Thymus (tissue), 11 donors: ENCODE data around the gene EVI5. TPM values are rescaled to one million over a fixed set of nuclear protein-coding genes. Genes with fewer than 3 reads are reported as not detected.

Experiments used
- DNase-seq, 9 donors: peaks; one replicate each; pipeline ENCODE4 v3.0.0-alpha.2; 2013; ENCODE audit warnings: low spot score in 9 of 9, low read depth in 6 of 9, missing footprints in 1 of 9
- H3K27ac ChIP-seq, 2 donors: one replicate each; pipeline ENCODE4 v1.5.1; 2013; ENCODE audit warnings: control low read depth in 1 of 2, low read depth in 1 of 2, low read length in 1 of 2, mild to moderate bottlenecking in 1 of 2, moderate library complexity in 1 of 2
- H3K27me3 ChIP-seq, 2 donors: one replicate each; pipeline ENCODE4 v1.5.1; 2013; ENCODE audit warnings: low read length in 1 of 2; ENCODE audit not compliant: control insufficient read depth in 2 of 2, insufficient read depth in 1 of 2
- H3K36me3 ChIP-seq, 2 donors: one replicate each; pipeline ENCODE4 v1.5.1; 2013; ENCODE audit warnings: low read length in 1 of 2, mild to moderate bottlenecking in 1 of 2, moderate library complexity in 1 of 2; ENCODE audit not compliant: control insufficient read depth in 2 of 2, insufficient read depth in 2 of 2
- H3K4me1 ChIP-seq, 2 donors: one replicate each; pipeline ENCODE4 v1.5.1; 2013; ENCODE audit warnings: low read length in 2 of 2; ENCODE audit not compliant: control insufficient read depth in 2 of 2, insufficient read depth in 2 of 2
- H3K4me3 ChIP-seq, 2 donors: one replicate each; pipeline ENCODE4 v1.5.1; 2013; ENCODE audit warnings: low read length in 2 of 2, control low read depth in 1 of 2, mild to moderate bottlenecking in 1 of 2
- H3K9me3 ChIP-seq, 2 donors: one replicate each; pipeline ENCODE4 v1.5.1; 2013; ENCODE audit warnings: low read length in 1 of 2, mild to moderate bottlenecking in 1 of 2; ENCODE audit not compliant: control insufficient read depth in 2 of 2, insufficient read depth in 1 of 2
- WGBS: extraction: QIAGEN DNeasy Blood & Tissue Kit; methylation state at CpG from one replicate; pipeline ENCODE4 v1.1.7; 2013; 5-methylcytosine and 5-hydroxymethylcytosine counted together
- polyA plus RNA-seq: library from polyadenylated mRNA; stranded (reverse); fragments of 200-250 nt; gene quantifications from one replicate; pipeline ENCODE4 v1.2.3, GENCODE V29; 2013
- total RNA-seq: library from RNA; stranded (reverse); fragments of 120-200 nt; gene quantifications from one replicate; pipeline ENCODE4 v1.2.4, GENCODE V29; 2013
- donor health status: healthy.

The EVI5 gene
- total and polyA plus RNA-seq, 2 donors: 2.8 to 7.1 TPM

- Histone ChIP-seq H3K27me3 (no peaks in the 10 kb centered on the region), H3K4me3 (no peak overlapping the region), H3K9me3 (no peaks in the 10 kb centered on the region), H3K36me3 (no peaks in the 10 kb centered on the region), H3K27ac (no peak overlapping the region), H3K4me1 (no peaks in the 10 kb centered on the region)
- WGBS: 98% methylated on average over 6 of the region's 6 CpGs
- DNase-seq: no peak
These were observed 221.3 kb downstream of the EVI5 start for GRCh38 chr1:92563457-92564216.

- Histone ChIP-seq H3K9me3 (no peaks in the 10 kb centered on the region), H3K4me1 (no peaks in the 10 kb centered on the region), H3K27ac (no peak overlapping the region), H3K36me3 (no peaks in the 10 kb centered on the region), H3K4me3 (no peak overlapping the region), H3K27me3 (no peaks in the 10 kb centered on the region)
- WGBS: 94% methylated on average over 1 of the region's 1 CpG
- DNase-seq: no peak
These were observed 228.6 kb downstream of the EVI5 start for GRCh38 chr1:92556350-92556749.

GRCh38 chr1:92554216-92554615, 230.7 kb downstream of the EVI5 start:
- Histone ChIP-seq H3K27ac (no peak overlapping the region), H3K36me3 (no peaks in the 10 kb centered on the region), H3K27me3 (no peaks in the 10 kb centered on the region), H3K9me3 (no peaks in the 10 kb centered on the region), H3K4me3 (no peak overlapping the region), H3K4me1 (no peaks in the 10 kb centered on the region)
- no peak for DNase-seq
- WGBS: 92% methylated on average over 3 of the region's 3 CpGs

- DNase-seq: no peak
- Histone ChIP-seq H3K9me3 (no peaks in the 10 kb centered on the region), H3K27me3 (no peaks in the 10 kb centered on the region), H3K27ac (no peak overlapping the region), H3K4me1 (no peaks in the 10 kb centered on the region), H3K4me3 (no peak overlapping the region), H3K36me3 (no peaks in the 10 kb centered on the region)
- 25% methylated on average over 1 of the region's 1 CpG for WGBS
These were observed 233.0 kb downstream of the EVI5 start for GRCh38 chr1:92551916-92552315.

DNA sequence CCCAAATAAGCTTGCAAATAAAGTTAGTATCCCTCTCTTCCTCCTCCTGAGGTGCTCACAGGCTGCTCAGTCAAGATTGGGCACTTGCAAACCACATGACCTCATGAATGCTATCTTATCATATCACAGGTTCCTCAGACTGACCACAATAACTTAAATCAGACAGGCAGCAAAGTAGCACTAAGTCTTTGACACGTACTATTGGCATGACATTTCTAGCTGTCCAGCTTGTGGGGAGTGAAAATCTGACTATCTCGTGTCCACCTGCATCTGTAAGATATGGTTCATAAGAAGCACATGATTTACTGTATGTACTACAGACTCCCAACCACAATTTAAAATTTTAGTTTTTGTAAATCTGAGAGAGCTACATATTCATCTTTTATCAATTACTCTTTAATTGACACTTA, 240.1 kb downstream of the EVI5 start:
- 83% methylated on average over 2 of the region's 2 CpGs for WGBS

GRCh38 chr1:92543131-92544055, 241.5 kb downstream of the EVI5 start:
- no peaks in the 10 kb centered on the region for H3K9me3 ChIP-seq
- peaks cover 3 to 4% of the 10 kb centered on the region in 2 donors for H3K4me1 ChIP-seq
- no peak overlapping the region for H3K4me3 ChIP-seq
- no peaks in the 10 kb centered on the region for H3K27me3 ChIP-seq
- 94% methylated on average over 9 of the region's 9 CpGs for WGBS
- DNase-seq: no peak
- no peak overlapping the region for H3K27ac ChIP-seq
- H3K36me3 ChIP-seq: no peaks in the 10 kb centered on the region

More for the DNA sequence above, 240.1 kb downstream of the EVI5 start:
- Histone ChIP-seq H3K27me3 (no peaks in the 10 kb centered on the region), H3K36me3 (no peaks in the 10 kb centered on the region), H3K4me1 (no peaks in the 10 kb centered on the region), H3K4me3 (no peak overlapping the region), H3K9me3 (no peaks in the 10 kb centered on the region), H3K27ac (no peak overlapping the region)
- DNase-seq: no peak

- WGBS: 88% methylated on average over 2 of the region's 2 CpGs
- H3K4me3 ChIP-seq: no peak overlapping the region
- H3K27ac ChIP-seq: peak overlapping the region; percentile 61 to 64
These were observed 246.4 kb downstream of the EVI5 start for GRCh38 chr1:92538413-92539061.

DNA sequence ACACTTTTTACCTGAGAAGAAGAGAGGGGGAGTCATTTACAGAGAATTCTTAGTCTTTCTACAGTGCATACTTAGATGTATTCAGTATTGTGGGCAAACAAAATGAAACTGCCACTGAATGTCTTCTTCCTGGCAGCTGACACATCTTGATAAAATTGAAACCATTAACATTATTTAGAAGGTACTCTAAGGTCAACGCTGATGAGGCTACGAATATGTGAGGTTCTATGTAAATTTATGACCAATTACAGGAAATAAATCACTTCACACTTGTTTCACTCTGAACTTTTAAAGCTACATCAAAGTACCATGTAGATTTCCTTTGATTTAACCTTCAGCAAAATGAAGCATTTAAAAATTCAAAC, 246.9 kb downstream of the EVI5 start:
- Histone ChIP-seq H3K4me1 (peaks cover 4 to 7% of the 10 kb centered on the region in 2 donors), H3K27me3 (no peaks in the 10 kb centered on the region), H3K27ac (peak overlapping the region; percentile 31 to 61), H3K4me3 (no peak overlapping the region), H3K36me3 (no peaks in the 10 kb centered on the region), H3K9me3 (no peaks in the 10 kb centered on the region)
- peak in 3 of 9 donors; percentile 17 to 66 (median 30) for DNase-seq
- 3% methylated on average over 2 of the region's 2 CpGs for WGBS

More at GRCh38 chr1:92538413-92539061, 246.4 kb downstream of the EVI5 start:
- no peaks in the 10 kb centered on the region for H3K27me3 ChIP-seq
- no peaks in the 10 kb centered on the region for H3K36me3 ChIP-seq
- H3K4me1 ChIP-seq: peaks cover 4 to 7% of the 10 kb centered on the region in 2 donors
- no peak for DNase-seq
- no peaks in the 10 kb centered on the region for H3K9me3 ChIP-seq
